WERI-Rb-1 (cell line): Measurements from ENCODE around the gene ADAM12.
"Not testable (repeated sequence)": the region's sequence is repeated elsewhere in the genome, so short reads cannot be mapped to it uniquely, and the experiment has no call there.

Source experiments
- DNase-seq: peaks from one replicate; pipeline ENCODE4 v3.0.0-alpha.2; 2020
- H3K27ac ChIP-seq: fragments of 250-450 bp; sonication (Bioruptor Pico); 2 replicates; pipeline ENCODE4 v1.5.1; 2020; ENCODE audit warnings: mild to moderate bottlenecking, moderate library complexity
- H3K27me3 ChIP-seq: fragments of 250-450 bp; sonication (Bioruptor Pico); 2 replicates; pipeline ENCODE4 v1.5.1; 2021; ENCODE audit warnings: mild to moderate bottlenecking, low read depth, moderate library complexity; ENCODE audit not compliant: insufficient read depth, severe bottlenecking
- H3K36me3 ChIP-seq: fragments of 250-450 bp; sonication (Bioruptor Pico); 2 replicates; pipeline ENCODE4 v1.5.1; 2020; ENCODE audit warnings: mild to moderate bottlenecking, moderate library complexity
- H3K4me3 ChIP-seq: 2 replicates; pipeline ENCODE4 v1.5.1; 2011; ENCODE audit warnings: low read depth, mild to moderate bottlenecking, control low read depth, low read length
- H3K9me3 ChIP-seq: fragments of 250-450 bp; sonication (Bioruptor Pico); 2 replicates; pipeline ENCODE4 v1.5.1; 2021; ENCODE audit warnings: mild to moderate bottlenecking, moderate library complexity; ENCODE audit not compliant: severe bottlenecking
- TF ChIP-seq, protein P1 (sequence below): IDR thresholded peaks from 2 replicates; pipeline ENCODE4 v1.5.1; 2011; ENCODE audit warnings: low read depth, mild to moderate bottlenecking, control low read depth, inconsistent platforms, low read length

ADAM12 gene

DNA sequence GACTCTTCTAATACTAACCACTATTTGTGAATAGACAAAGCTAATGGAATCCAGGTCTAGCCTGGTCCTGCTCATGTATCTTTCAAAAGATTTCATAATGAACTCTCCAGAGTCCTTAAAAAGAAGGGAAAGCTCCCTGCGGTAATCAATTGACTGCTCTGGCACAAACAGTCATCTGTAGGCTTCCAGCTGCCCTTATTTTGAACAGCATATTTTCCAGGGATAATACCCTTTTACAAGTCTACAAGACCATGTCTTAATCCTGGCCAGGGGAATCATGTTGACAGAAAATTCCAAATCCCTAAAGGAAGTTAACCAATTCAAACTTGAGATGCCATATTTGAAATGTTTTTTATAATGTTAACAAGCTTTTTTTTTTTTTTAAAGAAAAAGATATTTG lies 34.6 kb downstream of the ADAM12 start:
- TF ChIP-seq, protein P1, sequence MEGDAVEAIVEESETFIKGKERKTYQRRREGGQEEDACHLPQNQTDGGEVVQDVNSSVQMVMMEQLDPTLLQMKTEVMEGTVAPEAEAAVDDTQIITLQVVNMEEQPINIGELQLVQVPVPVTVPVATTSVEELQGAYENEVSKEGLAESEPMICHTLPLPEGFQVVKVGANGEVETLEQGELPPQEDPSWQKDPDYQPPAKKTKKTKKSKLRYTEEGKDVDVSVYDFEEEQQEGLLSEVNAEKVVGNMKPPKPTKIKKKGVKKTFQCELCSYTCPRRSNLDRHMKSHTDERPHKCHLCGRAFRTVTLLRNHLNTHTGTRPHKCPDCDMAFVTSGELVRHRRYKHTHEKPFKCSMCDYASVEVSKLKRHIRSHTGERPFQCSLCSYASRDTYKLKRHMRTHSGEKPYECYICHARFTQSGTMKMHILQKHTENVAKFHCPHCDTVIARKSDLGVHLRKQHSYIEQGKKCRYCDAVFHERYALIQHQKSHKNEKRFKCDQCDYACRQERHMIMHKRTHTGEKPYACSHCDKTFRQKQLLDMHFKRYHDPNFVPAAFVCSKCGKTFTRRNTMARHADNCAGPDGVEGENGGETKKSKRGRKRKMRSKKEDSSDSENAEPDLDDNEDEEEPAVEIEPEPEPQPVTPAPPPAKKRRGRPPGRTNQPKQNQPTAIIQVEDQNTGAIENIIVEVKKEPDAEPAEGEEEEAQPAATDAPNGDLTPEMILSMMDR: no peak
- H3K36me3 ChIP-seq: no peaks in the 10 kb centered on the region
- DNase-seq: no peak
- no peak overlapping the region for H3K27ac ChIP-seq
- H3K4me3 ChIP-seq: no peak overlapping the region
- H3K27me3 ChIP-seq: no peaks in the 10 kb centered on the region
- peaks cover 10% of the 10 kb centered on the region for H3K9me3 ChIP-seq

DNA sequence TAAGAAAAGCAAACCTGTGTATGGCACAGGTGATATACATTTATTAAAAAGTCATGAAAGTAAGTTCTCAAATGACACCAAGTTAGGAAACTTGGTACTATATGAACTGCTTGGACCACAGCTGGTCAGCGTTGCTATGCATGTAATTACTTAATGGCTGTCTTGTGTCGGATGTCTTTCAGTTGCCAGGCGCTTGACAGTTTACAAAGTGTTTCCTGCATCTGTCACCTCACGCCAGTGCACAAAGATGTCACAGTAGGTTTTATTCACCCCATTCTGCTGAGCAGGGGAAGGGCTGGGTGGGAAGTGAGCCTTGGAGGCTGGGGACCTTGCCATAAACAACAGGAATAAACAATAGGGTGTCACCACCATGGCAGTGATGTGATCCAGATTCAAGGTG lies 35.8 kb downstream of the ADAM12 start:
- H3K36me3 ChIP-seq: no peaks in the 10 kb centered on the region
- no peak overlapping the region for H3K27ac ChIP-seq
- no peaks in the 10 kb centered on the region for H3K27me3 ChIP-seq
- peaks cover 10% of the 10 kb centered on the region for H3K9me3 ChIP-seq
- TF ChIP-seq, protein P1: no peak
- no peak for DNase-seq
- H3K4me3 ChIP-seq: no peak overlapping the region

DNA sequence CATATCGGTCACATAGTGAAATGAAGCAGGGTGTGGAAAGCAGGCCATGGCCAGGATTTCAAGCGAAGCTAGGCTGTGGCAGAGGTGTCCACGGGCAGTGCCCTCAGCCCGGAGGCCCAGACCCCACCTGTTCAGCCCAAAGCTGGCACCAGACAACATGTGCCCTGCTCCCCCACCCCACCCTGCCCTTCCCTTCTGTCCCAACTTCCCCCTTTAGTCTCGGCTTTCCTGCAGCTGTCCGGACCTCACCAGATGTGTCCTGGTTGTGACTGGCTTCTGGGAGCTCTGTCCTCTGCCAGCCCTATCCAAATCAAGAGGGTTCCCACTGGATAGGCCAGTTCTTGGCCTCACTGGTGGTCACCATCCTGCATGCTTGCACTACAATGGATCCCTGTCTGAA lies 37.3 kb downstream of the ADAM12 start:
- Histone ChIP-seq H3K27ac (no peak overlapping the region), H3K4me3 (no peak overlapping the region), H3K27me3 (no peaks in the 10 kb centered on the region), H3K36me3 (no peaks in the 10 kb centered on the region), H3K9me3 (peaks cover under 1% of the 10 kb centered on the region)
- no peak for DNase-seq
- TF ChIP-seq, protein P1: no peak

DNA sequence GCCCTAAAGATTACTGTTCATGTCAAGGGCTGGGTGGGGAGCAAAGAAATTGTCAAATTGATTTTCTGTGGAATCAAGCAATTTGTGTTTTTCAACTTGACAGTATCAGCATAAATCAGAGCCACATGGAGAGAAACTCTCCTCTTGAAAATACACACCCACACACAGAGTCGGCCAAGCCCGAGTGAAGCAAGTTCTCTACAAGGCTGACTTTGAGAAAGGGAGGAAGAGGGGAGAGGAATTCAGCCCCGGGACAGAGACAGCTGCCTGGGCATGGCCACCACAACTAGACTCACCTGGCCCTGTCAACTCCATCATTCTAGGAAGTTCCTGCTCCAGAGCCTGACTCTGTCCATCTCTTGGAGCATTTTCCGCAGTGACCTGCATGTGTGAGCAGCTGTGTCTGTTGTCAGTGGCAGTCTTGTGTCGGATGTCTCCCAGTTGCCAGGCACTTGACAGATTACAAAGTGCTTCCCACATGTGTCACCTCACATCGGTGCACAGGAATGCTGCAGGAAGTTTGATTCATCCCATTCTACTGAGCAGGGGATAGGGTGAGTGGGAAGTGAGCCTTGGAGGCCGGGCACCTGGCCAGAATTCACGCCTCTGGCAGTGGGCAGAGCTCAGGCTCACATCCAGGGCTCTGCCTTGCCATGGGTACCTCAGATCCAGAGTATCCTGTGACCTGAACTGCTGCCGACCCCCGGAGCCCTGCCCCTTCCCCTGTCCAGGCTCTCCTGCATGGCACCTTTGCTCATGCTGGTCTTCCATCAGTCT lies 37.9 kb downstream of the ADAM12 start:
- Histone ChIP-seq H3K4me3 (no peak overlapping the region), H3K9me3 (no peaks in the 10 kb centered on the region), H3K36me3 (no peaks in the 10 kb centered on the region), H3K27ac (no peak overlapping the region), H3K27me3 (no peaks in the 10 kb centered on the region)
- DNase-seq: no peak
- TF ChIP-seq, protein P1: no peak

DNA sequence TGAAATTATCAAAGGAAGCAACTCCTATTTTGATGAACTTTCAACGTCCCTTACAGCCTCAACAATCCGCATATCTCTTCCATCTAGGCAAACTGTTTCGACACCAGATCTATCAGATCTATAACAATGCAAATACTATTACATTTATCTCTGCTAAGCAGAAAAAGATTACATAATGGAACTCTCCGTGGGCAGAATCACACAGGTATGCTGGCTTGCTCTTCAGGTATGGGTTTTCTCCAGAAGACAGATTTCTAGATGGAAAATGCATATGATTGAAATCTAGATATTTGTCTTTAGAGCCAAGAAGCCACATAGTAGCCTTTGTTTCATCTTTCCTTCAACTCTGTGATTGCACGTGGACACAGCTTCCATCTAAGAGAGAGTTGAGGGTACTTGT lies 38.6 kb downstream of the ADAM12 start:
- DNase-seq: no peak
- no peaks in the 10 kb centered on the region for H3K9me3 ChIP-seq
- H3K4me3 ChIP-seq: no peak overlapping the region
- no peaks in the 10 kb centered on the region for H3K27me3 ChIP-seq
- no peak overlapping the region for H3K27ac ChIP-seq
- H3K36me3 ChIP-seq: no peaks in the 10 kb centered on the region
- TF ChIP-seq, protein P1: no peak

DNA sequence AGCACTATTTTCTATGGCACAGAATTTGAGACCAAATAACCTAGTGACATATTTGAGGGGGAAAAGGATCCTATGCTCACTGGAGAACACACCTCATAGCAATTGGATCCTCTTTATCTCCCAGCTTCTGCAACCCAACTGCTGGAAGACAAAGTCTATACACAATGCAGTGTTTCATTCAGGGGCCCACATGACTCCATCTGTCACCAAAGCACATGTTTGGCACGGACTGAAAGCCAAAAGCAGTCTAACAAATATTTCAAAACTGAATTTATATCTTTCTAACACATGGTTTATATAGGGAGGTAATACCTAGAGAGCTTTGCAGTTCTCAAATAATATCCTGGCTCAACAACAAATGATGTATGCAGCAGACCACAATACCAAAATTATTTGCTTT lies 39.2 kb downstream of the ADAM12 start:
- no peak overlapping the region for H3K27ac ChIP-seq
- no peaks in the 10 kb centered on the region for H3K9me3 ChIP-seq
- no peaks in the 10 kb centered on the region for H3K36me3 ChIP-seq
- no peak for DNase-seq
- no peak overlapping the region for H3K4me3 ChIP-seq
- TF ChIP-seq, protein P1: no peak
- H3K27me3 ChIP-seq: no peaks in the 10 kb centered on the region

DNA sequence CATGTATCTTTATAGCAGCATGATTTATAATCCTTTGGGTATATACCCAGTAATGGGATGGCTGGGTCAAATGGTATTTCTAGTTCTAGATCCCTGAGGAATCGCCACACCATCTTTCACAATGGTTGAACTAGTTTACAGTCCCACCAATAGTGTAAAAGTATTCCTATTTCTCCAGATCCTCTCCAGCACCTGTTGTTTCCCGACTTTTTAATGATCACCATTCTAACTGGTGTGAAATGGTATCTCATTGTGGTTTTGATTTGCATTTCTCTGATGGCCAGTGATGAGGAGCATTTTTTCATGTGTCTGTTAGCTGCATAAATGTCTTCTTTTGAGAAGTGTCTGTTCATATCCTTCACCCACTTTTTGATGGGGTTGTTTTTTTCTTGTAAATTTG lies 44.8 kb downstream of the ADAM12 start:
- not testable (repeated sequence) for H3K4me3 ChIP-seq, H3K36me3 ChIP-seq, DNase-seq, H3K9me3 ChIP-seq, H3K27ac ChIP-seq, H3K27me3 ChIP-seq
